HG02852 (cell line): ENCODE measurements around the gene COX10.
A peak's percentile ranks its signal among the peaks of the same experiment; 100 is the strongest.
"Not testable (repeated sequence)": the region's sequence is repeated elsewhere in the genome, so short reads cannot be mapped to it uniquely, and the experiment has no call there.

Source experiments
- ATAC-seq: cut with Tn5 transposase; IDR thresholded peaks from one replicate; pipeline ENCODE4 v1.9.1; 2021; ENCODE audit warnings: mild to moderate bottlenecking, moderate library complexity; ENCODE audit not compliant: unreplicated experiment

Gene COX10

GRCh38 chr17:14118951-14119350 lies 49.6 kb downstream of the COX10 start:
- peak; percentile 82 for ATAC-seq

- ATAC-seq: no peak
Observed at GRCh38 chr17:14119546-14119945, 50.2 kb downstream of the COX10 start.

- no peak for ATAC-seq
Observed at GRCh38 chr17:14121952-14122351, 52.6 kb downstream of the COX10 start.

GRCh38 chr17:14123619-14124278 lies 54.4 kb downstream of the COX10 start:
- no peak for ATAC-seq

GRCh38 chr17:14124854-14125253 lies 55.5 kb downstream of the COX10 start:
- no peak for ATAC-seq

- no peak for ATAC-seq
Observed at GRCh38 chr17:14125518-14126137, 56.3 kb downstream of the COX10 start.

GRCh38 chr17:14133104-14133503 lies 63.8 kb downstream of the COX10 start:
- ATAC-seq: no peak

- no peak for ATAC-seq
Observed at GRCh38 chr17:14134456-14134855, 65.2 kb downstream of the COX10 start.

GRCh38 chr17:14135906-14136590 lies 66.7 kb downstream of the COX10 start:
- no peak for ATAC-seq

GRCh38 chr17:14138649-14139048 lies 69.3 kb downstream of the COX10 start:
- ATAC-seq: no peak

GRCh38 chr17:14143688-14144087 lies 74.4 kb downstream of the COX10 start:
- ATAC-seq: no peak

GRCh38 chr17:14144508-14144907 lies 75.2 kb downstream of the COX10 start:
- no peak for ATAC-seq

- ATAC-seq: no peak
Observed at GRCh38 chr17:14149751-14150150, 80.4 kb downstream of the COX10 start.

- no peak for ATAC-seq
Observed at GRCh38 chr17:14150619-14151018, 81.3 kb downstream of the COX10 start.

- ATAC-seq: no peak
Observed at GRCh38 chr17:14152721-14153120, 83.4 kb downstream of the COX10 start.

- ATAC-seq: no peak
Observed at GRCh38 chr17:14153374-14153773, 84.1 kb downstream of the COX10 start.

- ATAC-seq: no peak
Observed at GRCh38 chr17:14156689-14157088, 87.4 kb downstream of the COX10 start.

GRCh38 chr17:14157822-14158221 lies 88.5 kb downstream of the COX10 start:
- no peak for ATAC-seq

- ATAC-seq: no peak
Observed at GRCh38 chr17:14158707-14159106, 89.4 kb downstream of the COX10 start.

- ATAC-seq: no peak
Observed at GRCh38 chr17:14161419-14161818, 92.1 kb downstream of the COX10 start.

- ATAC-seq: no peak
Observed at GRCh38 chr17:14165616-14166015, 96.3 kb downstream of the COX10 start.

GRCh38 chr17:14167831-14168230 lies 98.5 kb downstream of the COX10 start:
- ATAC-seq: not testable (repeated sequence)
